SK-N-SH (cell line): Measurements from ENCODE around the gene EVA1B.

Experiments used
- CTCF ChIP-seq: fragments of 200-600 bp; sonication (generic); IDR thresholded peaks from 2 replicates; pipeline ENCODE4 v1.6.1; 2017; ENCODE audit warnings: antibody characterized with exemption, mild to moderate bottlenecking, moderate library complexity
- EP300 ChIP-seq, 2 experiments: IDR thresholded peaks; 2 replicates each; pipeline versions ENCODE4 v1.4.0 to v1.6.1; 2012; ENCODE audit warnings: borderline replicate concordance in 1 of 2, low read depth in 1 of 2, low read length in 1 of 2
- GABPA ChIP-seq: IDR thresholded peaks from 2 replicates; pipeline ENCODE4 v1.4.0; 2012; ENCODE audit warnings: low read depth, mild to moderate bottlenecking
- MEF2A ChIP-seq: IDR thresholded peaks from 2 replicates; pipeline ENCODE4 v1.4.0; 2012; ENCODE audit warnings: low read depth, borderline replicate concordance
- MXI1 ChIP-seq: IDR thresholded peaks from 2 replicates; pipeline ENCODE4 v1.6.1; 2012; ENCODE audit warnings: mild to moderate bottlenecking, low read depth, low read length, improper control_type of control experiment
- PBX3 ChIP-seq: IDR thresholded peaks from 2 replicates; pipeline ENCODE4; 2012
- POLR2AphosphoS5 ChIP-seq: IDR thresholded peaks from 2 replicates; pipeline ENCODE4 v1.6.1; 2012; ENCODE audit warnings: low read depth, low read length
- REST ChIP-seq: IDR thresholded peaks from 2 replicates; pipeline ENCODE4 v1.6.1; 2012; ENCODE audit warnings: mild to moderate bottlenecking, low read depth, low read length, moderate library complexity
- RFX5 ChIP-seq: IDR thresholded peaks from 2 replicates; pipeline ENCODE4 v1.6.1; 2012; ENCODE audit warnings: mild to moderate bottlenecking, improper control_type of control experiment, low read length
- SMC3 ChIP-seq: IDR thresholded peaks from 2 replicates; pipeline ENCODE4 v1.6.1; 2012; ENCODE audit warnings: low read depth, low read length, improper control_type of control experiment
- TEAD4 ChIP-seq: IDR thresholded peaks from 2 replicates; pipeline ENCODE4 v1.4.0; 2012; ENCODE audit warnings: mild to moderate bottlenecking, borderline replicate concordance; ENCODE audit not compliant: insufficient read depth
- YY1 ChIP-seq: IDR thresholded peaks from 2 replicates; pipeline ENCODE4 v1.4.0; 2012; ENCODE audit warnings: low read depth, mild to moderate bottlenecking

GRCh38 chr1:36276688-36277087, 46.8 kb downstream of the EVA1B start:
- TF ChIP-seq CTCF = no peak
- no peak for TF ChIP-seq EP300 (IDR thresholded peaks at IDR 0.05; ENCODE audit: borderline replicate concordance in 1 of 2, low read depth in 1 of 2, low read length in 1 of 2)
- no peak for TF ChIP-seq MXI1
- TF ChIP-seq POLR2AphosphoS5 = no peak
- no peak for TF ChIP-seq SMC3
- no peak for TF ChIP-seq YY1
- TF ChIP-seq RFX5 = no peak
- TF ChIP-seq REST = no peak
- no peak for TF ChIP-seq TEAD4
- TF ChIP-seq GABPA = no peak
- no peak for TF ChIP-seq MEF2A
- TF ChIP-seq PBX3 = no peak
